Esophagus squamous epithelium (tissue), 5 donors: ENCODE measurements around the gene DHRS7C. TPM values are rescaled to one million over a fixed set of nuclear protein-coding genes. Genes with fewer than 3 reads are reported as not detected.

Experiments used
- DNase-seq: peaks from one replicate; lab custom pipeline; 2025; lab: John Stamatoyannopoulos, UW
- H3K27ac ChIP-seq, 4 donors: fragments of 200-600 bp; sonication (generic); one replicate each; pipeline ENCODE4 v1.5.1; 2016 to 2019; ENCODE audit warnings: mild to moderate bottlenecking in 1 of 4
- H3K27me3 ChIP-seq, 4 donors: fragments of 200-600 bp; sonication (generic); 1 replicate in 3 of 4; 2 replicates in 1 of 4; pipeline versions ENCODE4 v1.5.1 to v1.6.0; 2017 to 2021; ENCODE audit warnings: antibody characterized with exemption in 1 of 4
- H3K36me3 ChIP-seq, 3 donors: fragments of 200-600 bp; sonication (generic); one replicate each; pipeline ENCODE4 v1.5.1; 2016 to 2019
- H3K4me1 ChIP-seq, 3 donors: fragments of 200-600 bp; sonication (generic); one replicate each; pipeline ENCODE4 v1.5.1; 2017 to 2019
- H3K4me3 ChIP-seq, 4 donors: fragments of 200-600 bp; sonication (generic); 1 replicate in 3 of 4; 2 replicates in 1 of 4; pipeline ENCODE4 v1.5.1; 2016 to 2019; ENCODE audit warnings: mild to moderate bottlenecking in 2 of 4, moderate library complexity in 1 of 4
- H3K9me3 ChIP-seq, 3 donors: fragments of 200-600 bp; sonication (generic); one replicate each; pipeline ENCODE4 v1.5.1; 2016 to 2019
- POLR2A ChIP-seq, 4 donors: fragments of 450-650 bp; IDR thresholded peaks; one replicate each; pipeline ENCODE4 v1.6.1; 2017; ENCODE audit warnings: antibody characterized with exemption in 4 of 4, mild to moderate bottlenecking in 4 of 4, moderate library complexity in 3 of 4
- WGBS, 2 donors: methylation state at CpG; one replicate each; pipeline ENCODE4 v1.1.5; 2018; 5-methylcytosine and 5-hydroxymethylcytosine counted together
- intact Hi-C: fragments of 100-400 bp; cut with DNase I; formaldehyde crosslinking; loops from one replicate; pipeline ENCODE4 v1.15.0; 2022
- total RNA-seq, 4 donors: library from RNA; depleted of rRNA; stranded (reverse); fragments of >200 nt; gene quantifications; one replicate each; pipeline ENCODE4 v1.1.0, GENCODE V29; 2016
- TF ChIP-seq, protein P1 (sequence below), 6 experiments: fragments of 450-650 bp in 4 of 6; fragments of 200-600 bp in 2 of 6; sonication (generic) in 2 of 6; IDR thresholded peaks; one replicate each; pipeline ENCODE4 v1.5.1; 2016 to 2019; ENCODE audit warnings: antibody characterized with exemption in 6 of 6, mild to moderate bottlenecking in 4 of 6, moderate library complexity in 4 of 6
- donor health status: DM: yes; HTN: yes; CAD: no.

Gene DHRS7C
- total RNA-seq, 4 donors from 2014 or later, result not detected

DNA sequence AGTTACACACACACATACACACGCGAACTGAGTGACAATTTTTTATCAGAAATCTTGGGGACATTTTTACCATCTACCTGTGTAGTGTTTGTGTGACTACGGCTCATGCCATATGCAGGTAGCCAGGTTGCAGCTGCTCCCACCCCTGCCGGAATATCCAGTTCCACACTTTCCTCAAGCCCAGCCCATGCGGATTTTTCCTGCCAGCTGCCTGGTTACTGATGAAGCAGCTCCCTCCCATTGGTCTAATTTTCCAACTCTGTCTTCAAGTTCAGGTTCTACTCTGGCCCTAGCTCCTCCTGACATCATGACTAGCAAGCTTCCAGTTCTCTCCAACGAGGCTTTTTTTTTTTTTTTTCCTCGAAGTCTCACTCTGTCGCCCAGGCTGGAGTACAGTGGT lies 25.7 kb upstream of the DHRS7C start:
- intact Hi-C loops, result no loop called here
- H3K36me3 ChIP-seq, result no peaks in the 10 kb centered on the region
- 44 to 53% methylated on average over 8 of the region's 8 CpGs for WGBS, 2 donors
- no peak for DNase-seq
- no peaks in the 10 kb centered on the region for H3K27me3 ChIP-seq
- no peak for TF ChIP-seq POLR2A (IDR thresholded peaks at IDR 0.05)
- TF ChIP-seq, protein P1, sequence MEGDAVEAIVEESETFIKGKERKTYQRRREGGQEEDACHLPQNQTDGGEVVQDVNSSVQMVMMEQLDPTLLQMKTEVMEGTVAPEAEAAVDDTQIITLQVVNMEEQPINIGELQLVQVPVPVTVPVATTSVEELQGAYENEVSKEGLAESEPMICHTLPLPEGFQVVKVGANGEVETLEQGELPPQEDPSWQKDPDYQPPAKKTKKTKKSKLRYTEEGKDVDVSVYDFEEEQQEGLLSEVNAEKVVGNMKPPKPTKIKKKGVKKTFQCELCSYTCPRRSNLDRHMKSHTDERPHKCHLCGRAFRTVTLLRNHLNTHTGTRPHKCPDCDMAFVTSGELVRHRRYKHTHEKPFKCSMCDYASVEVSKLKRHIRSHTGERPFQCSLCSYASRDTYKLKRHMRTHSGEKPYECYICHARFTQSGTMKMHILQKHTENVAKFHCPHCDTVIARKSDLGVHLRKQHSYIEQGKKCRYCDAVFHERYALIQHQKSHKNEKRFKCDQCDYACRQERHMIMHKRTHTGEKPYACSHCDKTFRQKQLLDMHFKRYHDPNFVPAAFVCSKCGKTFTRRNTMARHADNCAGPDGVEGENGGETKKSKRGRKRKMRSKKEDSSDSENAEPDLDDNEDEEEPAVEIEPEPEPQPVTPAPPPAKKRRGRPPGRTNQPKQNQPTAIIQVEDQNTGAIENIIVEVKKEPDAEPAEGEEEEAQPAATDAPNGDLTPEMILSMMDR (IDR thresholded peaks at IDR 0.05), result no peak
- no peak overlapping the region for H3K4me3 ChIP-seq
- H3K9me3 ChIP-seq, result no peaks in the 10 kb centered on the region
- no peaks in the 10 kb centered on the region for H3K4me1 ChIP-seq
- no peak overlapping the region for H3K27ac ChIP-seq

GRCh38 chr17:9816472-9816871 lies 25.1 kb upstream of the DHRS7C start:
- Histone ChIP-seq H3K27me3 (no peaks in the 10 kb centered on the region), H3K4me3 (no peak overlapping the region), H3K27ac (no peak overlapping the region), H3K9me3 (no peaks in the 10 kb centered on the region), H3K36me3 (no peaks in the 10 kb centered on the region), H3K4me1 (no peaks in the 10 kb centered on the region)
- 49 to 72% methylated on average over 7 to 8 of the region's 10 CpGs for WGBS, 2 donors
- no peak for DNase-seq
- intact Hi-C loops, result no loop called here
- TF ChIP-seq POLR2A (IDR thresholded peaks at IDR 0.05), result no peak
- TF ChIP-seq, protein P1 (IDR thresholded peaks at IDR 0.05), result no peak

DNA sequence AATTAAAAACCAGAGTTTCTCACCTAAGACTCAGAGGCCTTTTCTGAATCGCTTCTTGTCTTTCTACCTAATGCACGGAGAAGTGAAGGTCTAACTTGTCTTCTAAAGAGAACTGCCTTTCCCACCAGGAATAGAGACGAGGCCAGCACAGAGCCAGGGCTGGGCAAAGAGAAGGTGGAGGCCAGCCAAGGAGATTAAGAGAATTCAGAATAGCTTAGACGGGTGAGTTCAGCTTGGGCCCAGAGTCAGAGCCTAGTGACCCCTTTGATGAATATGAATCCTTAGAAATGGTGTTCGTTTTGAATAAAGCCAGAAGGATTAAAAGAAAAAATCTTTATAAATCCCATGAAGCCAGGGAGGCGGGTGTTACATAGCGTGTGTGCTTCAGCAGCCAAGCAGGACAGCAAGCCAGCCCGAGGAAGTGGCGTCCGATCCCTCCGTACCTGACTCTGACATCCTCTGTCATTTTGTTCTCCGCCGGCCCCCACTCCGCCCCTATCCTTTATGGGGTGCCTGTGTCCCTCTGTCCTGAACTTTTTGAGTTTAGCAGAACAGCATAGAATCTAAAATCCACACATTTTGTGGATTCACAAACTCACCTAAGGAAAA lies 23.0 kb upstream of the DHRS7C start:
- intact Hi-C loops, result no loop called here
- Histone ChIP-seq H3K36me3 (no peaks in the 10 kb centered on the region), H3K27ac (peak overlapping the region in 1 of 4 donors; percentile 21), H3K4me1 (no peaks in the 10 kb centered on the region), H3K4me3 (no peak overlapping the region), H3K27me3 (no peaks in the 10 kb centered on the region), H3K9me3 (no peaks in the 10 kb centered on the region)
- 46 to 59% methylated on average over 11 to 14 of the region's 14 CpGs for WGBS, 2 donors
- TF ChIP-seq, protein P1 (IDR thresholded peaks at IDR 0.05), result no peak
- TF ChIP-seq POLR2A (IDR thresholded peaks at IDR 0.05), result no peak
- DNase-seq, result no peak

DNA sequence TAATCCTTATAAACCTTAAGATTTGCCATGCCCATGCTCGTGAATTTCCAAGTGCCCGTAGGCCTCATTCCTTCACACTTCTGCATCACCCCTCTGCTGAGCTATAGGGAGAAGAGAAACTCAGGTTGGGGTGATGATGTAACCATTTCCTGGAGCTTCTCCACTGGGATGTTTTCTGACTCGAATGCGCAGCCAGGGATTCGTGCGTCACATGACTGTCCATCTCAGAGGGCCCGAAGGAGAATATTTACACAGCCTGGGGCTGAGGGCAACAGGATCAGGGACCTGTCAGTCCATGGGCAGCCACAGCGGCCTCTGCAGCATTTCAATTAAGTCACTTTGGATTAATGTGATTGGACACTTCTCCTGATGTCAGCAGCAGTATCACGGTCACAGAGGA lies 21.8 kb upstream of the DHRS7C start:
- Histone ChIP-seq H3K4me1 (no peaks in the 10 kb centered on the region), H3K4me3 (no peak overlapping the region), H3K9me3 (no peaks in the 10 kb centered on the region), H3K36me3 (no peaks in the 10 kb centered on the region), H3K27ac (no peak overlapping the region), H3K27me3 (no peaks in the 10 kb centered on the region)
- DNase-seq, result no peak
- TF ChIP-seq POLR2A (IDR thresholded peaks at IDR 0.05), result no peak
- TF ChIP-seq, protein P1 (IDR thresholded peaks at IDR 0.05), result no peak
- intact Hi-C loops, result no loop called here
- WGBS, 2 donors, result 66 to 67% methylated on average over 6 of the region's 9 CpGs

- Histone ChIP-seq H3K9me3 (no peaks in the 10 kb centered on the region), H3K36me3 (no peaks in the 10 kb centered on the region), H3K4me3 (no peak overlapping the region), H3K27me3 (no peaks in the 10 kb centered on the region), H3K4me1 (no peaks in the 10 kb centered on the region), H3K27ac (no peak overlapping the region)
- no peak for DNase-seq
- intact Hi-C loops, result no loop called here
- WGBS, 2 donors, result 63 to 73% methylated on average over 11 of the region's 11 CpGs
- no peak for TF ChIP-seq POLR2A (IDR thresholded peaks at IDR 0.05)
- TF ChIP-seq, protein P1 (IDR thresholded peaks at IDR 0.05), result no peak
Measured at GRCh38 chr17:9811537-9811936, 20.1 kb upstream of the DHRS7C start.
